ENCODE measurements around the gene DMKN.
A peak's percentile ranks its signal among the peaks of the same experiment; 100 is the strongest.

Gene DMKN, protein sequence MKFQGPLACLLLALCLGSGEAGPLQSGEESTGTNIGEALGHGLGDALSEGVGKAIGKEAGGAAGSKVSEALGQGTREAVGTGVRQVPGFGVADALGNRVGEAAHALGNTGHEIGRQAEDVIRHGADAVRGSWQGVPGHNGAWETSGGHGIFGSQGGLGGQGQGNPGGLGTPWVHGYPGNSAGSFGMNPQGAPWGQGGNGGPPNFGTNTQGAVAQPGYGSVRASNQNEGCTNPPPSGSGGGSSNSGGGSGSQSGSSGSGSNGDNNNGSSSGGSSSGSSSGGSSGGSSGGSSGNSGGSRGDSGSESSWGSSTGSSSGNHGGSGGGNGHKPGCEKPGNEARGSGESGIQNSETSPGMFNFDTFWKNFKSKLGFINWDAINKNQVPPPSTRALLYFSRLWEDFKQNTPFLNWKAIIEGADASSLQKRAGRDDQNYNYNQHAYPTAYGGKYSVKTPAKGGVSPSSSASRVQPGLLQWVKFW

DNA sequence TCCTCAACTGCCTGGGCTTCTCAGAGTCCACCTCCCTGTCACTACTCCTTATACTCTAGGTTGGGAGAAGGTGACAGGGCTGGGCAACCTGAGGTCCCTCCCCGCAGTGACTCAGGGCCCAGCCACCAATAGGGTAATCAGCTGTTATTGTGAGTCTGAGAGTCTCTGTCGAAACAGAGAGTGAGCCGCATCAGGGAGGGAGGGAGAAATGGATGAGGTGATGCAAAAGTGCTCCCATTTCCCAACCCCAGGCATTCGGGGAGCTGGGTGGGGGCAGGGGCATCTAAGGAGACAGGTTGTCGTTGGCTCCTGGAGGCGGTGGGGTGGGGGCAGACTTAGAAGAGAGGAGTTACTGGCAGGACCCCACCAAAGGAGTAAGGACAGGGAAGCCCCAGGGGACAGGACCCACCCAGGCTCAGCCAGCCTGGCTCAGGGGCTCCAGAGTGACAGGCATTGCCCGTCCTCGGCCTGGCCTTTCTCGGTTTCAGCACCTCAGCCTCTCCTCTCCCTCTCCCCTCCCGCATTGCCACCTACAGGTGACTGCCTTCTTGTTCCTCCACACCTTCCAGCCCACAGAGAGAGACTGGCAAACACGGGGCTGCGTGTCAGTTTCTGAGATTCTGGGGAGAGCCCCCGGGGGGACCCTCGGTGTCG, at the start of gene DMKN:
Gene DMKN (minus strand): TSS at position 22 of the 654 bp plus-strand sequence. CDS start 174 bp downstream, outside the sequence.
- peak in 1 of 2 experiments; percentile 59 for DNase-seq

DNA sequence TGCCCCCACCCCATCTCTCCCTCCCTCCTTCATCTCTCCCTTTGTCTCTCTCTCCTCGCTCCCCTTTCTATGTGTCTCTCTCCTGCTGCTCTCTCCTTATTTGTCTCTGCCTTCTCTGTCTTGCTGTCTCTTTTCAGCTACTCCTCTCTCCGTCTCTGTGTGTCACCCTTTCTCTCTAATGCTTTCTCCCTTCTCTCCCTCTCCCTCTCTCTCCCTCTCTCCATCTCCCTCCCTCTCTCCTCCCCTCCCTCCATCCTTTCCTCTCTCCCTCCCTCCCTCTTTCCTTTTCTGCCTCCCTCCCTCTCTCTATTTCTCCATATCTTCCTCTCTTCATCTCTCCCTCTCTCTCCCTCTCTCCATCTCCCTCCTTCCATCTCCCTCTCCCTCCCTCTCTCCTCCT, 49.3 kb upstream of the DMKN start:
- DNase-seq, result no peak

DNA sequence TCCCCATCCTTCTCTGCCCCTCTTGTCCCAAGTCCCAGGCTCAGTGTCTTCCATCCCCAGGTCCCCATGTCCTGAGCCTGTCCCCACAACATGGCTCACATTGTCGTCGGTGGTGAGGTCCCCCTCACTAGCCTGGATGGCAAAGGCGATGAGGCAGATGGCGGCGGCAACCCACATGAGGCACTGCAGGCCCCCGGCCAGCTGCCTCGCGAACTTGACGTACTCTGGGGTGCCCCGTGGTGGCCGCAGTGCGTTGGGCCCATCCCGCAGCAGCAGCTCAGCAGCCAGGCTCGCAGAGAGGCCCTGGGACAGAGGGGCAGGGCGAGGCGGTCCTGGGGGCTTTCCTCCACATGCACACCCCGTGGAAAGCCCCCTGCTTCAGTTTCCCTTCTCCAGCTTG, 48.9 kb upstream of the DMKN start:
- DNase-seq, result no peak

DNA sequence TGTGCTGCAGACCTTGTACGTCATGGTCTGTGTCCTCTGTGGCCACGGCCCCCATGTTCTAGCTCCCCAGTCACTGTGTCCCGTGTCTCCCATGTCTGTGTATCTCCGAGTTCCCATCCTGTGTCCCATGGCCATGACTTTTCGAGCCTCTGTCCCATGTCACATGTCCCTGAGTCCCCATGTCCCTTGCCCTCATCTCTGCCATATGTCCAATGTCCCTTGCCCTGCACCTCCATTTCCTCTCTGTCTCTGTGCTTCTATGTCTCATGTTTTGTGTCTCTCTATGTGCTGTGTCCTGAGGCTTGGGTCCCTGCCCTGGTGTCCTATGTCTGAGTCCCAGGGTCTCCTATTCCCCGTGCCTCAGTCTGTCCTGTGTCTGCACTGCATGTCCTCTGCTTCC, 48.0 kb upstream of the DMKN start:
- no peak for DNase-seq

DNA sequence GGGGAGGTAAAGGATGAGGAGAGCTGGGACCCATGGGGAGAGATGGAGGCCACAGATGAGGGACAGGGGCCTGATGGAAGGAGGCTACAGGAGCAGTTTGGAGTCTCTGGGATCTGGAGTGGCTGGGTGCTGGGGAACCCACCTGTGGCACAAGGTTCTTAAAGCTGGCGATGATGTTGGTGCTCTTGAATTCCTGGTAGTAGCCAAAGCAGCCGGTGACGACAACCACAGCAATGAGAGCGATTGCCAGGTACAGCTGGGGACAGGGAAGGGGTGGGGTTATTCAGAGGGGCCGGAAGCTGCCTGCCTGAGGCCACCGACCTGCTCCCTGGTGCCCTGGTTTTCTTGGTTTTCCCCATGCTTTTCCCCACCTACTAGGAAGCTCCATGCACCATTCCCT, 47.2 kb upstream of the DMKN start:
- no peak for DNase-seq

DNA sequence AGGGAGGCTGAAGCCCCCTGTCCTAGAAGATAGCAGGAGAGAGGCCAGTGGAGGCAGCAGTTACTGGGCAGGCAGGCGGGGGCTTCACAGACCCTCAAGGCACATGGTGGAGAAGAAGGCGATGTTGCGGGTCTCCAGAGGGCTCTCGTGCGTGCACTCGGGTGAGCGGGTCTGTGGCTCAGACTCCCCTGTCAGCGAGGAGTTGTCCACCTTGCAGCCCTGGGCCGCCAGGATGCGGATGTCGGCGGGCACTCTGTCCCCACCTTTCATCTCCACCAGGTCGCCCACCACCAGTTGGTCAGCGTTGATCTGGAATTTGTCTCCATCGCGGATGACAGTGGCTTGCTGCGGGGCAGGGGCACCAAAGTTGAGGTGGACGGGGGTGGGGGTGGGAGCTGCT, 46.8 kb upstream of the DMKN start:
- no peak for DNase-seq

DNA sequence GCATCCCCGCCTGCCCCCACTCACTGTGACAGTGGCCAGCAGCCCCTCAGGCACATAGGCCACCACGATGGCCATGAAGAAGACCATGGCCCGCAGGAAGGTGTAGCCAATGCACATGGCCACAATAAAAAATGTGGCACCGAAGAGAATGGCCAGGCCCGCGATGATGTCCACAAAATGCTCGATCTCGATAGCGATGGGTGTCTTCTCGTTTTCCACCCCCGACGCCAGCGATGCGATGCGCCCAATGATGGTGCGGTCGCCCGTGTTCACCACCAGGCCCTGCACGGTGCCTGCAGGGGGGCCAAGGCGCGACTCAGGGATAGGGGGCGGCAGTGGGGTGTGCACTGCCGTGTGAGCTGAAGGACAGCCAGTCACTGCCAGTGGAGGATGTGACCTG, 46.3 kb upstream of the DMKN start:
- no peak for DNase-seq

DNA sequence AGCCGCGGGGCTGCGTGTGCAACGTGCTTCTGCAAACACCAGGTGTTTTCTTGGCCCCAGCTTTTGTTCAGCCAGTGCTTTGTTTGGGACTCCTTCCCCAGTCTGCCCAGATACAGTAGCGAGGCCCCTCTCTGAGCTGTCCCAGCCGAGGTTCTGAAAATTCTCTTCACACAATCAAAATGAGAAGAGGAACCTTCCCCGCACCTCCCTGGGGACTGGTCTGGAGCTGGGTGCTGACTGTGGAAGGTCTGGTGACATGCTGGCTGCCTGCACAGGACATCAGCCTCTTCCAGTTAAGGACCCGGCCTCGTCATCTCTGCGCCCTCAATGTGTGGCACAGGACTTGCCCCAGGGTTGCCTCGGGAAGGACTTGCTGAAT, 45.8 kb upstream of the DMKN start:
- DNase-seq, result peak in 1 of 2 experiments; percentile 47

DNA sequence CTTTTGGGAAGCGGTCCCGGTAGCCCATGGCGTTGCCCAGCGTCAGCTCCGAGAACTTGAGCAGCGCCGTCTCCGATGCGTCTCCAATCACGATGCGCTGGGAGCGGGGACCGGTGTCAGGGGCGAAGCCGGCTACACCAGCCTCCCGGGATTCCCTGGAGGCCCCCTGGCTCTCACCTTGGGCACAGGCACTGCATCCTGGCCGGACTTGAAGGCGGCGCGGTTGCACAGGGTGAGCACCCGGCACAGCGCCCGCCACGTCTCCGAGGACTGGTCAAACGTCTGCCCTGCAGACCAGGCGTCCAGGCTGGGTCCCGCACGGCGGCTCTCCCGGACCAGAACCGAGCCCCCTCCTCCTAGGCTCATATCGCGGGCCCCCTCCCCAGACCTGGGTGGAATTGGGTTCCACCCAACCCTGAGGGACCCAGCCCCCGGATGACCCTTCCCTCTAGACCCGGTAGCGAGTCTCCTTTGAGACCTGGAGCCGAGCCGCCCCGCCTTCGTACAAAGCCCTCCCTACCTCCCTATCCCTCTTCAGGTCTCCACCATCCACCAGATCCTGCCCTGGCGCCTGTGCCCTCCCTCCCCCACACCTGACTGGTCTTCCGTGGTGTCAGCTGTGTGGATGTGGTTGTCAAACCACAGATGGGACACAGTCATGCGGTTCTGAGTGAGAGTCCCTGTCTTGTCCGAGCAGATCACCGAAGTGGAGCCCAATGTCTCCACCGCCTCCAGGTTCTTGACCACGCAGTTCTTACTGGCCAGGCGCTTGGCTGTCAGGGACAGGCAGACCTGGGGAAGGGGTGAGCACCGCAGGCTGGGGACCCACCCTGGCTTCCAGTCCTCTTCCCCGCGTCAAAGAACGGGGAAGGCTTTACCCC, 45.2 kb upstream of the DMKN start:
- DNase-seq, result peak in 1 of 2 experiments; percentile 47

DNA sequence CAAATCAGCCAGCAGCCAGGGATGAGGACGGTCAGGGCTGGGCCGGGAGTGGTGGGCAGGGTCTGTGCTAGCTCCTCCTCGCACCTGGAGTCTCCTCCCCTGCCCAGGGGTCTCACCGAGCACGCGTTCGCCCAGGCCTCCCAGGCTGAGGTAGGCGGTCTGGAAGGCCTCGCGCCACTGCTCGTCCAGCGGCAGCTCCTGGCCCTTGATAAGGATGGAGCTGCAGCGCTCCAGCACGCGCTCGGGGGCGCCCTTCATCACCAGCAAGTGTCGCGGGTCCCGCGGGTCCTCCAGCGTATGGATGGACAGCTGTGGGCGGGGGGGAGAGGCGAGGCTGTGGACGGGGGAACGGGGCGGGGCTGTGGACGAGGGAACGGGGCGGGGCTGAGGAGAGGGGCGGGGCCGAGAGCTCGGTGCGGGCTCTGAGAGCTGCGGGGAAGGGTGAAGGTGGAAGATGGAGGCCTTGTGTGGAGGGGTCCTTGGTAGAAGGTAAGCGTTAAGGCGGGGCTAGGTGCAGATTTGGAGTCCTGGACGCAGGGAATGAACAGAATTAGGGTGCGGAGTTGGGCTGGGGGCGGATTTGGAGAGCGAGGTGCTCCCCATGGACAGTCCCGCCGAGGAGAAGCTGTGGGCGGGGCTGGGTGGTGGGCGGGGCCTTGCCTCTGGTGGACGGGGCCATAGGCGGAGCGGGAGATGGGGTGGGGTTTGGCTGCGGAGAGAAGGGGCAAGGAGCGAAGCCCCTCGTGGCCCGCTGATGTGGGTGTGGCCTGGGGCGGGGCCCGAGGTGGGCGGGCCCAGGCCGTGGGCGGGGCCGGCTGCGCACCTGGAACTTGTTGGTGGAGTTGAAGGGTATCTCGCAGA, 44.3 kb upstream of the DMKN start:
- peak; percentile 89 to 97 for DNase-seq

DNA sequence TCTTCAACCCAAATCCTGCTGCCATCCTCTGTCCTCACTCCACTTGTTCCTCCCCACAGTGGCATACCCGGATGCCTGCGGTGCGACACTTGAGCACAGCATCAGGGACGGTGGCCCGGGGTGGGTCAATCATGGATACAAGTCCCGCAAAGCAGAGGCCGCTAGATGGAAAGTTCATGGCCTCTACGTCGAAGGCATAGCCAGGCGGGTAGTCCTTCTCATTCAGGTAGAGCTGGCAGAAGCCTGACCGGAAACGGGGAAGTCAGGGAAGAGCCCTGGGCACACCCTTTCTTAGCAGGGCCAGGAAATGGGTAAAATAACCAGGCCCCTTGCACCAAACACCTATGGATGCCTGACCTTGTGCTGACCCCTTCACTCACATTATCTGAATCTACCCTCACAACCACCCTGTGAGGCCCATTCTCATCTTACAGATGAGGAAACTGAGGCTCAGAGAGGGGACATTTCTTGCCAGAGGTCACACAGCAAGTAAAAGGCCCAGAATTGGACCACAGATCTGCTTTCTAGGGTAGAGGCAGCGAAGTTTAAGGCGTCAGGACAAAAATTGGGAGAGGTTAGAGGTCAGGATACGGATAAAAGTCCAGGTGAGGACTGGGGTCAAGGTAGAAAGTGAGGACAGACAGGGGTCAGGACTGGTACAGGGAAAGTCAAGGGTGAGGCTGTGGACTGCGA, 43.5 kb upstream of the DMKN start:
- DNase-seq, result no peak

DNA sequence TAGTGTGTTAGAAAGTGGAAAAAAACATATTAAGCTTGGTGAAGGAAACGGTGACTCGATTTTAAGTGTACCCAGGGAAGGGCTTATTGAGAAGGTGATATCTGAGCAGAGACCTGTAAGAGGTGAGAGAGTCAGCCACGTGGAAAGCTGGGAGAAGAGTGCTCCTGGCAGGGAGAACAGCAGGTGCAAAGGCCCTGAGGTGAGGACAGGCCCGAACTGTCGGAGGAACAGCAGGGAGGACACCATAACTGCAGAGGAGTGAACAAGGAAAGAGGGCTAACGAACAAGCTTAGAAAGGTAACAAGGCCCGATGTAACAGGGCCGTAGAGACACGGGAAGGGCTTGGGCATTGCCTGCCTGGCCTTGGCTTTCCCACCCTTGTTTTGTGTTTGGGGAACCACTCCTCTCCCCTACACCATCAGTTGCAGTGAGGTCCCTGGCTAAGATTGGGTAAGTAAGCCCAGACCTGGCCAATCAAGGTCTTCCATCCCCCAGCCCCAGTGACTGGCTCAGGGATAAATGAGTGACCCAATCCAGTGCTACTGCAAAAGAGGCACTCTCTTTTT, 42.7 kb upstream of the DMKN start:
- no peak for DNase-seq

DNA sequence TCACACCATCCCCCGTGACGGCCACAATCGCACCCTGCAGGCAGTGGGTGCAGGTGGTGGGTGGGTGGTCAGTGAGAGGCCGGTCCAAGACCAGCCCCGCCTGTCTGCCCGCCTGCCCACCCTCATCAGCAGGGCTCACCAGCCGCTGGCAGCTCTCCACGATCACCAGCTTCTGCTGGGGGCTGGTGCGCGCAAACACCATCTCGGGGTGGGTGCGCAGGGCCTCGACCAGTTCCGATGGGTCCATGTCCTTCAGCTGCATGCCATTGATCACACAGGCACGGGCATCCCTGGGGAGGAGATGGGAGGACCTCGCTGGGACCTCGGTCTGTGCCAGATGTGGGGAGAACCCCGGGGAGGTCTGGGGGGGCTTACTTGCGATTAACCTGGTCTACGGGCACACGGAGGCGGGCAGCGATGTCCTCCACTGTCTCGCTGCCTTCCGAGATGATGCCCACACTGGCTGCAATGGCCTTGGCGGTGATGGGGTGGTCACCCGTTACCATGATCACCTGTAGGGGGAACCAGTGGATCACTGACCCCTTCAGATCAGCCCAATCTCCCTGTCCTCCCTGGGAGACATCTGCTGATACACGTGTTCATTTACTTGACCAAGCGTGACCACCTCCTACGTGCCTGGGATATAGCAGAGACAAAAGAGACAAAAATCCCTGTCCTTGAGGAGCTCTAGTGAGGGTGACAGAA, 42.0 kb upstream of the DMKN start:
- DNase-seq, result peak; percentile 65 to 83

DNA sequence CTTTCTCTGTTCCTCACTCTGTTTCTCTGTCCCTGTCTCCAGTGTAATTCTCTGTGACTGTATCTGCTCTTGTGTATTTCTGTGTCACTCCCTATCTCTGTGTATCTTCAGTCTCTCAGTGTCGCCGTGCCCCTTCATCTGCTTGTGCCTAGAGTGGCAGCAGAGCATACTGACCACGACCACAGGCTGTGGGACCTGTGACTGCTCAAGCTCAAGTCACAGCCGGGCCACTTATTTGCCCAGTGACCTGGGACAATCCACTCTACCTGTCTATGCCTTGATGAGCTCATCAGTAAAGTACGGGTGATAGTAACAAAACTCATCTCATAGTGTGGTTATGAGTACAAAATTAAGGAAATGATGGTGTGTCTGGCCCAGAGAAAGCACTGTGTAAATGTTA, 40.6 kb upstream of the DMKN start:
- no peak for DNase-seq

DNA sequence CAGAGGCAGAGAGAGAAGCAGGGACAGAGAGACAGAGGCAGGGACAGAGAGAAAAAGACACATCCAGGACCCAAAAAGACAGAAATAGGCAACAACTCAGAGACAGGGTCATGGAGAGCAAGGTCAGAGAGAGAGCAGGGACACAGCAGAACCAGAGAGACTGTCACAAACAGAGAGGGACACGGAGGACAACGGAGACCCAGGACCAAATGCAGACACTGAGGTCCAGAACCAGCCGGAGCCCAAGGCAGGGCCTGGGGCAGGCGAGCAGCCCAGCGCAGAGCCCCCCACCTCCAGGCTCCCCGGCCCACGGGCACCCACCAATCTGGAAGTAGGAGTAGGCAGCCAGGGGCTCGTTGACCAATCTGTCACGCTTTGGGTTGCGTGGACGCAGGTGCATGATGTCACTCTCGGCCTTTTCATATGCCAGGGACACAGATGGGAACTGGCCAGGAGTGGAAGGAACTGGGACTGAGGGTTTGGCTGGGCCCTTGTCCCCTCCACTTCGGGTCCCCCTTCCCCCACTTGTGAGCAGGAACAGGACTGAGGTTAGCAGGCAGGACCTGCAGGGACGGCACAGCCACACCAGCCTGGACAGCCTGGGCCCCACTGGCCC, 40.0 kb upstream of the DMKN start:
- DNase-seq, result no peak

DNA sequence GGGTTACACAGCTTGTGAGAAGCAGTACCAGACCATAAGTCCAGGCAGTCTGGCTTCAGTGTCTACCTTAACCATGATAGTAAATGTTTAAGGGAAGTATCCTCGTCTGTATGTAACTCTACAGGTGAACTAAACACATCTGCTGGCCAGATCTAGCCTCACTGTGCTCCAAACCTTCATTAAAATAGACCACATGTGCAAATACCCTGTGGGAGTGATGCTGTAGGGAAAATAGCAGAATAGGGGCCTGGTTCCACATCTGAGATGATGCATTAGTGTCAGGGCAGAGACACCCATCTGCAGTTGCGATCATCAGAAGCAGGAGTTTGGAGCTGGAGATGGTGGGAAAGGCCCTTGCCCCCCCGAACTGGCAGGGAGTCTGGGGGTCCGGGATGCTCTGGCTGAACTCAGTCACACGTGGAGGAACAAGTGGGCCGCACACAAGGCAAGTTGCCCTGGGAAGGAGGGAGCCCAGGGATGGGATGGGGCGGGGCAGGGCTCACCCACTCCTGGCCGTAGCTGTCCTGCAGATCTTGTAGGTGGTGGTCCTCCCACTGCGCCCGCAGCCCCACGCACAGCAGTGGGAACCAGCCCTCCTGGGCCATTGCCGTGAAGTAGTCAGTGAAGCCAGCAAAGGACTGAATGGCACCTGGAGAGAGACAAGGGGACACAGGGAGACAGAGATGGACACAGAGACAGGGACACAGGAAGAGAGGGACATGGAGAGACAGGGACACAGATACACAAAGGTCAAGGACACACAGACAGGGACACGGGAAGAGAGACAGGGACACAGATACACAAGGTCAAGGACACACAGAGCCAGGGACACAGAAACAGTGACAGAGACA, 39.3 kb upstream of the DMKN start:
- no peak for DNase-seq

DNA sequence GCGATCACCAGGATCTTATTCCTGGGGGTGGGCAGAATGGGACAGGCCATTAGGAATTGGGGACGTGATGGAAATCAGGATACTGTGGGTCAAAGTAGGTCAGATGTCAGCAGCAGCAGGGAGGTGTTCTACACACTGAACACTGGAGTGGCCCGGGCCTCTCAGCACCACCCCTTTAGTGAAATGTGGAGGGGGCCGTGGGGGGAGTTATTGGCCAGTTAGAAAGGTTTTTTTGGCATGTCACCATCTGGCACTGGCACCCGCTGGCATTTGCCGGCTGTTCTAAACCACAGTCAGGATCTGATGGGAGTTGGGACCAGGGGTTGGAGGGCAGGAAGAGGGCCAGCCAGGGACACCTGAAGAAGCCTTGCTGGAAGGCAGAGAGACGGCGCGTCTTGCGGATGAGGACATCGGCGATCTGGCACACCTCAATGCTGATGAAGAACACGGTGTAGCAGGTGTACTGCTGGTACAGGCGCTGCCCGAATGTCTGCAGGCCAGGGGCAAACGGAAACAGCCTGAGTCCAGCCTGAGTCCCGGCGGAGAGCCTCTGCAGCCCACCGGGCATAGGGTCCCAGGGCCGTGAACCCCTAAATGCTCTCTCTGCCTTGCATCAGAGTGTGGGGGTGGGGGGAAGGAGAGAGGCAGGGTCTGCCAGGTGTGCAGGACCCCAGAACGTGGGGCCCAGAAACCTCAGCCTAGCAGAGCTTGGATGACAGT, 37.8 kb upstream of the DMKN start:
- no peak for DNase-seq

DNA sequence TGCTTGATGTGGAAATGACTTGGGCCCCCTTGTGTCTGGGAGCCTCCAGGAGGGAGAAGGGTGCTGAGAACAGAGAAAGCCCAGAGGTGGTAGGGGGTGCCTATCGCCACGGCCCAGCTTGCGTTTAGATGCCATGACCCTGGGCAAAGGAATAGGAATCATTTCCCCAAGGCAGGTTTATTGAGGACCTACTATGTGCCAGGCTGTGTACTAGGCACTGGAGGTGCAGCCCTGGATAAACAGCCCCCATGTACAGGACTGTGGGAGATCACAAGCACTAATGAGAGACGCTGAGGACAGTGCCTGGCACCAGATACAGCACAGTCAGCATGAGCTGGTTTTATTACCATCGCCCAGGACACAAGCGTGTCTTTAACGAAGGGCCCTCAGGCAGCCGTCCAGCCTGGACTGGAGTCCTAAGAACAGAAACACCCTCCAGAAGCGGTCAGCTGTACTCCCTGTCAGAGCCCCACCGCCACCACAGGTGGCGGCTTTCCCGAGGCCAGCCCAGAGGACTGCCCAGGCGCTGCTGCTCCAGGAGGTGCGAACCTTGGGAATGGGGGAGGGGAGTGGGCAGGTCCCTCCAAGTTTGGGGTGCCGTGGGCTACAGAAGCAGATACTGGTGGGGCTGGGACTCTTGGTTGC, 36.6 kb upstream of the DMKN start:
- DNase-seq, result no peak
